ENCODE data around the gene TIGD6.
A peak's percentile ranks its signal among the peaks of the same experiment; 100 is the strongest.

DNA sequence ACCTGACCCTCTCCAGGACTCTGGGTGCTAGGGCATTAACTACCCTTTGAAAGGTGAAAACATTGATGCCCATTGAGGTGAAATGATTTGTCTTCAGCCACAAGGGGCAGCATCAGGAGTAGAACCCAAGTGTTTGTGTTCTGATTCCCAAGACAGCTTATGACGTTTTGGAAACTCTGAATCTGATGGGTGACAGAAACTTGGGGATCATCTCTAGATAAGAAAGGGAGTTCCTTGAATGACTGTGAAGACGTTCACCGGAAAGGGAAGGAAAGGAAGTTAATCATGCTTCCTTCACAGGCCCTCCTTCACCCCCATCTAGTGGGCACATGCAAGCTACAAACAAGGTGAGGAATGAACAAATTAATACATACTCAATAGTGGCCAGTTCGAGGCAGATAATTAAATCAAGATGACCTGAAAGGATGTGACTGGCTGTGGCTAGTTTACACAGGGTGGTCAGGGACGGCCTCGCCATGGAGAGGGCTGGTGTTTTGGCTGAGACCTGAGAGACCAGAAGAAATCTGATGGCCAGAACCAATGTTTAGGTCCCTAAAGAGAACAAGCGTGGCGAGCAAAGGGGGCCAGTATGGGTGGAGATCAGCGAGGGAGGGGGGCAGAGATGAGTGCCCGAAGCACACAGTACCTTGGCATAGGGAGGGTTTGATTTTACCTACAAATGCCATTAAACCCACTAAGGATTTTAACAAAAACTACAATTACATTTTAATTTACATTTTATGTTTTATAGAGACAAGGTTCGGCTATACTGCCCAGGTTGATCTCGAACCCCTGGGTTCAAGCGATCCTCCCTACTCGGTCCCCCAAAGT, 40.8 kb downstream of the TIGD6 start:
- no peak for TF ChIP-seq POLR2A (IDR thresholded peaks at IDR 0.05; ENCODE audit: extremely low read depth, insufficient read length)
- TF ChIP-seq, protein P1, sequence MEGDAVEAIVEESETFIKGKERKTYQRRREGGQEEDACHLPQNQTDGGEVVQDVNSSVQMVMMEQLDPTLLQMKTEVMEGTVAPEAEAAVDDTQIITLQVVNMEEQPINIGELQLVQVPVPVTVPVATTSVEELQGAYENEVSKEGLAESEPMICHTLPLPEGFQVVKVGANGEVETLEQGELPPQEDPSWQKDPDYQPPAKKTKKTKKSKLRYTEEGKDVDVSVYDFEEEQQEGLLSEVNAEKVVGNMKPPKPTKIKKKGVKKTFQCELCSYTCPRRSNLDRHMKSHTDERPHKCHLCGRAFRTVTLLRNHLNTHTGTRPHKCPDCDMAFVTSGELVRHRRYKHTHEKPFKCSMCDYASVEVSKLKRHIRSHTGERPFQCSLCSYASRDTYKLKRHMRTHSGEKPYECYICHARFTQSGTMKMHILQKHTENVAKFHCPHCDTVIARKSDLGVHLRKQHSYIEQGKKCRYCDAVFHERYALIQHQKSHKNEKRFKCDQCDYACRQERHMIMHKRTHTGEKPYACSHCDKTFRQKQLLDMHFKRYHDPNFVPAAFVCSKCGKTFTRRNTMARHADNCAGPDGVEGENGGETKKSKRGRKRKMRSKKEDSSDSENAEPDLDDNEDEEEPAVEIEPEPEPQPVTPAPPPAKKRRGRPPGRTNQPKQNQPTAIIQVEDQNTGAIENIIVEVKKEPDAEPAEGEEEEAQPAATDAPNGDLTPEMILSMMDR (IDR thresholded peaks at IDR 0.05; ENCODE audit: low read depth, low read length) = peak; percentile 44
- TF ChIP-seq, protein P2, sequence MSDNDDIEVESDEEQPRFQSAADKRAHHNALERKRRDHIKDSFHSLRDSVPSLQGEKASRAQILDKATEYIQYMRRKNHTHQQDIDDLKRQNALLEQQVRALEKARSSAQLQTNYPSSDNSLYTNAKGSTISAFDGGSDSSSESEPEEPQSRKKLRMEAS (IDR thresholded peaks at IDR 0.05; ENCODE audit: low read depth, low read length) = peak; percentile 42; the same call in 1 of the 2 replicates
